ENCODE data around the gene HOXA6. TPM values are rescaled to one million over a fixed set of nuclear protein-coding genes. Genes with fewer than 3 reads are reported as not detected.
A peak's percentile ranks its signal among the peaks of the same experiment; 100 is the strongest.

HOXA6 gene
- total and polyA plus RNA-seq, 2 experiments from 2014 or later: not detected

DNA sequence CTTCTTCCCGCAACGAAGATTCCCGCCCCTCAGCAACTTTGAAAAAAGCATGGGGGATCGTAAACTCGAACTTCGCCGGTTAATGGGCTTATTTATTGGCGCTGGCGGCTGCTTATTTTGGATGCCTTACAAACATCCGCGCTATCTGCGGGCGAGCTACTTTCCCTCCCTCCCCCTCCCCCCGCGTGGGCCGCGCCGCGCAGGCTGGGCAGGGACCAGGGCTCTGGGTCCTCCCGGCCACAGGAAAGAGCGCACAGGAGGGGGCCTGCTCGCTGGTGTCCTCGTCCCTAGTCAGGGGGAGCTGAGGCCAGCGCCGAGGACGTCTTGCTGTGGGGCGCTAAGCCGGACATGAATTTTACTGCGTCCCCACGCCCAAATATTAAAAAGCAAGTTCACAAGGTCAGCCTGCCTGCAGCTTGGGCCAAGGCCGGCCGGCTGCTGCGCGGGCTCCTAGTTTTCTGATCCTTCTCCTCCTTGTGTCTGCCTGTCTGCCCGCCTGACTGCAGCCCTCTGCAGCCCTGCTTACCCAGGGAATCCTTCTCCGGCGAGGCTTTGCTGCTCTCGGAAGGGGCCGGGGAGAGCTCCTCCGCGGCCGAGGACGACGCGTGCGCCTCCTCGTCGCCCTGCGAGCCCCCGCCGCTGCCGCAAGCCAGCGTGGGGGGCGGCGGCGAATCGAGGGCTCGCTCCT, 25.4 kb upstream of the HOXA6 start:
- DNase-seq (ENCODE audit: low spot score) (peak; percentile 48), ATAC-seq (peak; percentile 2; the same call in 2 of the 3 replicates)
- H3K27ac Mint-ChIP-seq: no peak overlapping the region
- no peaks in the 10 kb centered on the region; the same call in 2 of the 3 replicates for H3K36me3 Mint-ChIP-seq (ENCODE audit: low read depth)
- Histone ChIP-seq H4K20me1 (replicated peaks; ENCODE audit: insufficient read depth) (peaks cover 46% of the 10 kb centered on the region), H3K27ac (ENCODE audit: low read depth) (no peak overlapping the region), H3K79me2 (replicated peaks; ENCODE audit: insufficient read depth) (no peaks in the 10 kb centered on the region), H3K4me2 (peak overlapping the region; percentile 70; the same call in 1 of the 2 replicates), H2AFZ (no peak overlapping the region), H3K9me2 (ENCODE audit: insufficient read depth) (no peaks in the 10 kb centered on the region), H3K27me3 (ENCODE audit: insufficient read depth) (peaks cover 100% of the 10 kb centered on the region), H3K4me3 (peak overlapping the region; percentile 43; the same call in 1 of the 2 replicates), H3F3A (replicated peaks; ENCODE audit: low read depth) (peaks cover 51% of the 10 kb centered on the region), H3K4me1 (ENCODE audit: insufficient read depth) (peaks cover 29% of the 10 kb centered on the region), H3K36me3 (ENCODE audit: insufficient read depth) (no peaks in the 10 kb centered on the region)
- H3K27me3 Mint-ChIP-seq (ENCODE audit: insufficient read depth, low read depth, poor library complexity): peaks cover 95% of the 10 kb centered on the region
- no peak overlapping the region for H3K4me3 Mint-ChIP-seq
- H3K4me1 Mint-ChIP-seq: peaks cover 15% of the 10 kb centered on the region; the same call in 2 of the 3 replicates
- H3K9me3 Mint-ChIP-seq: peaks cover 11% of the 10 kb centered on the region; the same call in 2 of the 3 replicates
- TF ChIP-seq, protein P1, sequence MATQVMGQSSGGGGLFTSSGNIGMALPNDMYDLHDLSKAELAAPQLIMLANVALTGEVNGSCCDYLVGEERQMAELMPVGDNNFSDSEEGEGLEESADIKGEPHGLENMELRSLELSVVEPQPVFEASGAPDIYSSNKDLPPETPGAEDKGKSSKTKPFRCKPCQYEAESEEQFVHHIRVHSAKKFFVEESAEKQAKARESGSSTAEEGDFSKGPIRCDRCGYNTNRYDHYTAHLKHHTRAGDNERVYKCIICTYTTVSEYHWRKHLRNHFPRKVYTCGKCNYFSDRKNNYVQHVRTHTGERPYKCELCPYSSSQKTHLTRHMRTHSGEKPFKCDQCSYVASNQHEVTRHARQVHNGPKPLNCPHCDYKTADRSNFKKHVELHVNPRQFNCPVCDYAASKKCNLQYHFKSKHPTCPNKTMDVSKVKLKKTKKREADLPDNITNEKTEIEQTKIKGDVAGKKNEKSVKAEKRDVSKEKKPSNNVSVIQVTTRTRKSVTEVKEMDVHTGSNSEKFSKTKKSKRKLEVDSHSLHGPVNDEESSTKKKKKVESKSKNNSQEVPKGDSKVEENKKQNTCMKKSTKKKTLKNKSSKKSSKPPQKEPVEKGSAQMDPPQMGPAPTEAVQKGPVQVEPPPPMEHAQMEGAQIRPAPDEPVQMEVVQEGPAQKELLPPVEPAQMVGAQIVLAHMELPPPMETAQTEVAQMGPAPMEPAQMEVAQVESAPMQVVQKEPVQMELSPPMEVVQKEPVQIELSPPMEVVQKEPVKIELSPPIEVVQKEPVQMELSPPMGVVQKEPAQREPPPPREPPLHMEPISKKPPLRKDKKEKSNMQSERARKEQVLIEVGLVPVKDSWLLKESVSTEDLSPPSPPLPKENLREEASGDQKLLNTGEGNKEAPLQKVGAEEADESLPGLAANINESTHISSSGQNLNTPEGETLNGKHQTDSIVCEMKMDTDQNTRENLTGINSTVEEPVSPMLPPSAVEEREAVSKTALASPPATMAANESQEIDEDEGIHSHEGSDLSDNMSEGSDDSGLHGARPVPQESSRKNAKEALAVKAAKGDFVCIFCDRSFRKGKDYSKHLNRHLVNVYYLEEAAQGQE (IDR thresholded peaks at IDR 0.05; ENCODE audit: unreplicated experiment): no peak
- TF ChIP-seq CREB1 (CRISPR knock-in tag; IDR thresholded peaks at IDR 0.05; ENCODE audit: low read depth) (no peak), STAT1 (IDR thresholded peaks at IDR 0.05; ENCODE audit: unreplicated experiment) (no peak), ZNF331 (CRISPR knock-in tag; IDR thresholded peaks at IDR 0.05; ENCODE audit: low read depth) (no peak), ZNF114 (CRISPR knock-in tag; IDR thresholded peaks at IDR 0.05) (no peak), EZH2 (IDR thresholded peaks at IDR 0.05; ENCODE audit: low read depth, unreplicated experiment) (peak; percentile 72)

DNA sequence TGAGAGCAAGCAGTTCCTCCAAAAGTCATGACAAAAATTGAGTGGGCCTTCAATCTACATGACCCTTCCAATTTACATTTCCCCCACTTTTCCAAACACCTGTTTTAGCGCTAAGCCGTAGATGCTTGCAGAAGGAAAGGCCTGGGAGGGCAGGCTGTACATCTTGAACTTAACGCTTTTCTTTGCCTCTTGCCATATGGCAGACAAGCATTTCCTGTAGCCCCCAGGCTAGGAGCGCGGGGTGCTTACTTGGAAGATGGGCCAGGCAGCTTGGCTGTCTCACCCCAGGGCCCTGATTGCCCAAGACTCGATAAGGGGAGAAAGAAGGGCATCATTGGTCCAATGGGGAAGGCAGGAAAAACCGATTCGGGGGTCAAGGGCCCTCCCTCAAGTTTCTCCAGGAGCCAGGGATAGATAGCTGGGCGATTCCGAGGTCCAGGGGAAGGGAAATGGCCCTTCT, 24.8 kb upstream of the HOXA6 start:
- H3K27me3 Mint-ChIP-seq (ENCODE audit: insufficient read depth, low read depth, poor library complexity): peaks cover 95% of the 10 kb centered on the region
- Histone ChIP-seq H3F3A (replicated peaks; ENCODE audit: low read depth) (peaks cover 50% of the 10 kb centered on the region), H4K20me1 (replicated peaks; ENCODE audit: insufficient read depth) (peaks cover 47% of the 10 kb centered on the region), H3K9me2 (ENCODE audit: insufficient read depth) (no peaks in the 10 kb centered on the region), H3K4me1 (ENCODE audit: insufficient read depth) (peaks cover 29% of the 10 kb centered on the region), H3K79me2 (replicated peaks; ENCODE audit: insufficient read depth) (no peaks in the 10 kb centered on the region), H3K27me3 (ENCODE audit: insufficient read depth) (peaks cover 100% of the 10 kb centered on the region), H3K36me3 (ENCODE audit: insufficient read depth) (no peaks in the 10 kb centered on the region), H3K27ac (ENCODE audit: low read depth) (no peak overlapping the region), H3K4me2 (no peak overlapping the region; the same call in 1 of the 2 replicates), H3K4me3 (no peak overlapping the region), H2AFZ (no peak overlapping the region)
- no peak for ATAC-seq
- H3K9me3 Mint-ChIP-seq: peaks cover 11% of the 10 kb centered on the region; the same call in 2 of the 3 replicates
- H3K4me3 Mint-ChIP-seq: no peak overlapping the region
- DNase-seq (ENCODE audit: low spot score): no peak
- peaks cover 15% of the 10 kb centered on the region; the same call in 2 of the 3 replicates for H3K4me1 Mint-ChIP-seq
- H3K27ac Mint-ChIP-seq: no peak overlapping the region
- no peaks in the 10 kb centered on the region; the same call in 2 of the 3 replicates for H3K36me3 Mint-ChIP-seq (ENCODE audit: low read depth)
- no peak for TF ChIP-seq POLR2AphosphoS5 (IDR thresholded peaks at IDR 0.05; ENCODE audit: low read depth)
- TF ChIP-seq EZH2 (IDR thresholded peaks at IDR 0.05; ENCODE audit: low read depth, unreplicated experiment): peak; percentile 70
- TF ChIP-seq, protein P2, sequence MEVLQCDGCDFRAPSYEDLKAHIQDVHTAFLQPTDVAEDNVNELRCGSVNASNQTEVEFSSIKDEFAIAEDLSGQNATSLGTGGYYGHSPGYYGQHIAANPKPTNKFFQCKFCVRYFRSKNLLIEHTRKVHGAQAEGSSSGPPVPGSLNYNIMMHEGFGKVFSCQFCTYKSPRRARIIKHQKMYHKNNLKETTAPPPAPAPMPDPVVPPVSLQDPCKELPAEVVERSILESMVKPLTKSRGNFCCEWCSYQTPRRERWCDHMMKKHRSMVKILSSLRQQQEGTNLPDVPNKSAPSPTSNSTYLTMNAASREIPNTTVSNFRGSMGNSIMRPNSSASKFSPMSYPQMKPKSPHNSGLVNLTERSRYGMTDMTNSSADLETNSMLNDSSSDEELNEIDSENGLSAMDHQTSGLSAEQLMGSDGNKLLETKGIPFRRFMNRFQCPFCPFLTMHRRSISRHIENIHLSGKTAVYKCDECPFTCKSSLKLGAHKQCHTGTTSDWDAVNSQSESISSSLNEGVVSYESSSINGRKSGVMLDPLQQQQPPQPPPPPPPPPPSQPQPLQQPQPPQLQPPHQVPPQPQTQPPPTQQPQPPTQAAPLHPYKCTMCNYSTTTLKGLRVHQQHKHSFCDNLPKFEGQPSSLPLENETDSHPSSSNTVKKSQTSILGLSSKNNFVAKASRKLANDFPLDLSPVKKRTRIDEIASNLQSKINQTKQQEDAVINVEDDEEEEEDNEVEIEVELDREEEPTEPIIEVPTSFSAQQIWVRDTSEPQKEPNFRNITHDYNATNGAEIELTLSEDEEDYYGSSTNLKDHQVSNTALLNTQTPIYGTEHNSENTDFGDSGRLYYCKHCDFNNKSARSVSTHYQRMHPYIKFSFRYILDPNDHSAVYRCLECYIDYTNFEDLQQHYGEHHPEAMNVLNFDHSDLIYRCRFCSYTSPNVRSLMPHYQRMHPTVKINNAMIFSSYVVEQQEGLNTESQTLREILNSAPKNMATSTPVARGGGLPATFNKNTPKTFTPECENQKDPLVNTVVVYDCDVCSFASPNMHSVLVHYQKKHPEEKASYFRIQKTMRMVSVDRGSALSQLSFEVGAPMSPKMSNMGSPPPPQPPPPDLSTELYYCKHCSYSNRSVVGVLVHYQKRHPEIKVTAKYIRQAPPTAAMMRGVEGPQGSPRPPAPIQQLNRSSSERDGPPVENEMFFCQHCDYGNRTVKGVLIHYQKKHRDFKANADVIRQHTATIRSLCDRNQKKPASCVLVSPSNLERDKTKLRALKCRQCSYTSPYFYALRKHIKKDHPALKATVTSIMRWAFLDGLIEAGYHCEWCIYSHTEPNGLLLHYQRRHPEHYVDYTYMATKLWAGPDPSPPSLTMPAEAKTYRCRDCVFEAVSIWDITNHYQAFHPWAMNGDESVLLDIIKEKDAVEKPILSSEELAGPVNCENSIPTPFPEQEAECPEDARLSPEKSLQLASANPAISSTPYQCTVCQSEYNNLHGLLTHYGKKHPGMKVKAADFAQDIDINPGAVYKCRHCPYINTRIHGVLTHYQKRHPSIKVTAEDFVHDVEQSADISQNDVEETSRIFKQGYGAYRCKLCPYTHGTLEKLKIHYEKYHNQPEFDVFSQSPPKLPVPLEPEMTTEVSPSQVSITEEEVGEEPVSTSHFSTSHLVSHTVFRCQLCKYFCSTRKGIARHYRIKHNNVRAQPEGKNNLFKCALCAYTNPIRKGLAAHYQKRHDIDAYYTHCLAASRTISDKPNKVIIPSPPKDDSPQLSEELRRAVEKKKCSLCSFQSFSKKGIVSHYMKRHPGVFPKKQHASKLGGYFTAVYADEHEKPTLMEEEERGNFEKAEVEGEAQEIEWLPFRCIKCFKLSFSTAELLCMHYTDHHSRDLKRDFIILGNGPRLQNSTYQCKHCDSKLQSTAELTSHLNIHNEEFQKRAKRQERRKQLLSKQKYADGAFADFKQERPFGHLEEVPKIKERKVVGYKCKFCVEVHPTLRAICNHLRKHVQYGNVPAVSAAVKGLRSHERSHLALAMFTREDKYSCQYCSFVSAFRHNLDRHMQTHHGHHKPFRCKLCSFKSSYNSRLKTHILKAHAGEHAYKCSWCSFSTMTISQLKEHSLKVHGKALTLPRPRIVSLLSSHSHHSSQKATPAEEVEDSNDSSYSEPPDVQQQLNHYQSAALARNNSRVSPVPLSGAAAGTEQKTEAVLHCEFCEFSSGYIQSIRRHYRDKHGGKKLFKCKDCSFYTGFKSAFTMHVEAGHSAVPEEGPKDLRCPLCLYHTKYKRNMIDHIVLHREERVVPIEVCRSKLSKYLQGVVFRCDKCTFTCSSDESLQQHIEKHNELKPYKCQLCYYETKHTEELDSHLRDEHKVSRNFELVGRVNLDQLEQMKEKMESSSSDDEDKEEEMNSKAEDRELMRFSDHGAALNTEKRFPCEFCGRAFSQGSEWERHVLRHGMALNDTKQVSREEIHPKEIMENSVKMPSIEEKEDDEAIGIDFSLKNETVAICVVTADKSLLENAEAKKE (CRISPR knock-in tag; IDR thresholded peaks at IDR 0.05): no peak
- peak; percentile 58 for TF ChIP-seq EZH2phosphoT487 (IDR thresholded peaks at IDR 0.05; ENCODE audit: unreplicated experiment)
- TF ChIP-seq JUNB (IDR thresholded peaks at IDR 0.05; ENCODE audit: unreplicated experiment): no peak
- no peak for TF ChIP-seq NANOG (IDR thresholded peaks at IDR 0.05; ENCODE audit: borderline replicate concordance)

All from GM23338 (cell line).